OCI-LY3 (cell line): ENCODE data around the gene DLX3.

ENCODE experiments used
- H2AFZ ChIP-seq: fragments of 200-600, 300-600 bp; shearing (Covaris generic); 2 replicates; pipeline ENCODE4 v1.6.0; 2014; ENCODE audit warnings: antibody characterized with exemption, low read depth, low read length
- H3K27ac ChIP-seq: fragments of 200-600, 300-600 bp; sonication (generic); 2 replicates; pipeline ENCODE4 v1.5.1; 2014; ENCODE audit warnings: mild to moderate bottlenecking, low read length, moderate library complexity, mixed read lengths
- H3K27me3 ChIP-seq: fragments of 200-600, 300-600 bp; sonication (generic); 2 replicates; pipeline ENCODE4 v1.6.1; 2014; ENCODE audit warnings: low read depth, low read length, mixed read lengths
- H3K36me3 ChIP-seq: fragments of 200-600, 300-600 bp; sonication (generic); replicated peaks from 2 replicates; pipeline ENCODE3; 2014; ENCODE audit warnings: low read depth, low read length, mixed read lengths
- H3K4me1 ChIP-seq: fragments of 300-600, 200-600 bp; sonication (generic); 2 replicates; pipeline ENCODE4 v1.6.1; 2014; ENCODE audit warnings: low read length, mixed read lengths
- H3K4me2 ChIP-seq: fragments of 200-600, 300-600 bp; sonication (generic); 2 replicates; pipeline ENCODE4 v1.6.1; 2014; ENCODE audit warnings: low read length, mixed read lengths
- H3K4me3 ChIP-seq: fragments of 300-600, 200-600 bp; sonication (generic); 2 replicates; pipeline ENCODE4 v1.5.1; 2014; ENCODE audit warnings: antibody characterized with exemption, mild to moderate bottlenecking, low read length, moderate library complexity
- H3K79me2 ChIP-seq: fragments of 300-600, 200-600 bp; shearing (Covaris generic); 2 replicates; pipeline ENCODE4 v1.6.1; 2014; ENCODE audit warnings: mild to moderate bottlenecking, low read length, mixed read lengths
- H3K9ac ChIP-seq: fragments of 300-600, 200-600 bp; shearing (Covaris generic); 2 replicates; pipeline ENCODE4 v1.6.0; 2014; ENCODE audit warnings: mild to moderate bottlenecking, low read length, moderate library complexity
- H3K9me3 ChIP-seq: fragments of 200-600, 300-600 bp; shearing (Covaris generic); 2 replicates; pipeline ENCODE4 v1.6.1; 2014; ENCODE audit warnings: low read length, mixed read lengths; ENCODE audit not compliant: insufficient read depth
- H4K20me1 ChIP-seq: fragments of 200-600, 300-600 bp; sonication (generic); 2 replicates; pipeline ENCODE4 v1.6.1; 2016; ENCODE audit warnings: low read length, mixed read lengths; ENCODE audit not compliant: insufficient read depth
- CTCF ChIP-seq: fragments of 200-600, 300-600 bp; sonication (generic); IDR thresholded peaks from 2 replicates; pipeline ENCODE4 v1.5.1; 2014; ENCODE audit warnings: antibody characterized with exemption, low read length, low read depth
- EZH2phosphoT487 ChIP-seq: fragments of 200-600 bp; shearing (Covaris generic); IDR thresholded peaks from 2 replicates; pipeline ENCODE4 v1.6.1; 2018; ENCODE audit warnings: antibody characterized with exemption, mixed run types, low read depth

The DLX3 gene

DNA sequence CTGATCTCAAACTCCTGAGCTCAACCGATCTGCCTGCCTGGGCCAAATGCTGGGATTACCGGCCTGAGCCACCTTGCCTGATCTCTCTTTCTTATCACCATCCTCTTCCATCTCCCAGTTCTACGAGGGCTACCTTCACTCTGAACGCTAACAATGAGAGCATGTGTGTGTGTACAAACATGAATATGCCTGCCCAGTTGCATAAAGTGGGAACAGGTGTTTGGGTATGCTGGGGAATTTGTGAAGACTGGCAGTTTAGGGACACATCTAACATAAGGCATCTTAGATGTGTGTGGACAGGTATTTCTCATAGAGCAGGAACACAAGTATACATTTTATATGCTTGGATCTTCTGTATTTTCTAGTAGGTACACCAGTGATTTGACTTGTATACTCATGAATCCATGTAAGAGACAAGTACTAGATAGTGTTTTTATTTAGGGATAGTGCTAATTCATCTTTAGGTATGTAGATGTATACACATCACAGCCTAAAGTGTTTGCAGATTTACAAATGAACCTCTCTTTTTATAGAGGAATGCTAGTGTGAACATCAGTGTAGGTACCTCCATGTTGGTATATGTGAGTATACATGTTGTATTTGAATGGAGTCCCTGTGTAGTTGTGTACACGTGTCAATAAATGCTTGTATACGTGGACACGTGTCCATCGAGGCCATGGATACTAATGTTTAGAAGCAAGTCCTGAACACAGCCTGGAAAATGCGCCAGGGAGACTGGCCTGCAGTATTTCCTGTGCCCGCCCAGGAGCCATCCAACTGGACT is 27.2 kb downstream of the DLX3 start:
- Histone ChIP-seq H3K36me3 (no peaks in the 10 kb centered on the region), H3K9ac (peak overlapping the region; percentile 98), H3K4me1 (peaks cover 6% of the 10 kb centered on the region; the same call in 1 of the 2 replicates), H3K9me3 (no peaks in the 10 kb centered on the region), H3K4me2 (peak overlapping the region; percentile 92), H4K20me1 (no peaks in the 10 kb centered on the region), H3K79me2 (no peaks in the 10 kb centered on the region), H2AFZ (peak overlapping the region; percentile 90), H3K4me3 (peak overlapping the region; percentile 97), H3K27me3 (peaks cover 10% of the 10 kb centered on the region), H3K27ac (no peak overlapping the region)
- TF ChIP-seq CTCF (no peak), EZH2phosphoT487 (no peak)

DNA sequence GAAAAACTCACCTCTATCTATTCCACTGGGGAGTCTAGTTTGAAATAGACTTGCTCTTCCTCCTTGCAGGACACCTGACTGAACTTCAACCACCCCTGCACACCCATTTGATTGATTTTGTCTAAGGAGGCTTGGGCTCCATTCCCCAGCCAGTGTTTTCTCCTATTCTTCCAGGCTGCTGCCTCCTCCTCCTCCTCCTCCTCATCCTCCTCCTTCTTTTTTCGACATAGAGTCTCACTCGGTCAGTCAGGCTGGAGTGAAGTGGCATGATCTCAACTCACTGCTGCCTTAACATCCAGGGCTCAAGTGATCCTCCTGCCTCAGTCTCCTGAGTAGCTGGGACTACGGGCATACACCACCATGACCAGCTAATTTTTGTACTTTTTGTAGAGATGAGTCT is 27.8 kb downstream of the DLX3 start:
- TF ChIP-seq CTCF (no peak), EZH2phosphoT487 (no peak)
- peaks cover 10% of the 10 kb centered on the region for H3K27me3 ChIP-seq
- H3K4me2 ChIP-seq: no peak overlapping the region
- no peak overlapping the region for H3K4me3 ChIP-seq
- no peaks in the 10 kb centered on the region for H3K79me2 ChIP-seq
- H2AFZ ChIP-seq: no peak overlapping the region
- H3K9me3 ChIP-seq: no peaks in the 10 kb centered on the region
- no peak overlapping the region for H3K27ac ChIP-seq
- H4K20me1 ChIP-seq: no peaks in the 10 kb centered on the region
- no peak overlapping the region for H3K9ac ChIP-seq
- H3K4me1 ChIP-seq: peaks cover 11% of the 10 kb centered on the region
- H3K36me3 ChIP-seq: no peaks in the 10 kb centered on the region

DNA sequence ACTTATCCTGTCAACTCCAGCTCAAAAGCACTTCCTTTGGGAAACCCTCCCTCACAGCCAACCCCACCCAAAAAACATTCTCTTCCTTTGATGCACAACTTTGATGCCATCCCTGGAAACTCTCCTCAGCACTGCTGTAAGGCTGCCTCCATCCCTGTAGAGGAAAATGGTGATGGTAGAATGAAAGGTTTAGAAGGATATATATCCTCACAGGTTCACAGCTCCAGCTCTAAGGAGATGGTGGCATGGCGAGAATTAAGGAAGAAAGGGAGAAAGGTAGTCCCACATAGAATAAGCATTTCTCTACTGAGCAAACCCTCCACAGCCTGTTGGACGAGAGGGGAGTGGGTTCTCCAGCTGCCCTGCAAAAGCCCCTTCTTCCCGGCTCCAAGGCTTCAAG is 28.3 kb downstream of the DLX3 start:
- Histone ChIP-seq H3K4me2 (no peak overlapping the region), H3K4me1 (peaks cover 11% of the 10 kb centered on the region), H3K4me3 (no peak overlapping the region), H3K27ac (no peak overlapping the region), H4K20me1 (no peaks in the 10 kb centered on the region), H3K79me2 (no peaks in the 10 kb centered on the region), H3K9ac (no peak overlapping the region), H3K27me3 (peaks cover 10% of the 10 kb centered on the region), H3K36me3 (no peaks in the 10 kb centered on the region), H2AFZ (no peak overlapping the region), H3K9me3 (no peaks in the 10 kb centered on the region)
- TF ChIP-seq CTCF (no peak), EZH2phosphoT487 (no peak)

DNA sequence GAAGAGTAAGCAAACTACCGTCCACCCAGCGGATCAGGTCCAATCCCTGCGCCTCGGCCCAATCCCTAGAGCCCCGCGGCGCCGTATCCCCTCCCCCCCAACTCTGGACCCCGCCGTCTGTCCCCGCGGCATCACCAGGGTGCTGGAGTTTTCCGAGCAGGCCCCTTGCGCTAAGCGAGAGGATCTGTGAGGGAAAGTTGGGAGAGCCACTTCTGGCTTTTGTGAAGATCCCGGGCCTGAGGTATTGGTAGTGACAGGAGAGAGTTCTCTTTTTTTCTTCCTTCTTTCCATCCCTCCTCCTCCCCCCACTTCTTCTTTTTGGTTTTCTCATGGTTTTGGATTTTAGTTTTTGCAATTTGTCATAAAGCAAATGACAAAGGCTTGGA is 29.5 kb downstream of the DLX3 start:
- TF ChIP-seq EZH2phosphoT487: no peak
- TF ChIP-seq CTCF: no peak
- Histone ChIP-seq H3K27me3 (peaks cover 10% of the 10 kb centered on the region), H3K4me3 (no peak overlapping the region)

More for the DNA sequence above, 29.5 kb downstream of the DLX3 start:
- H3K9ac ChIP-seq: no peak overlapping the region
- no peak overlapping the region for H2AFZ ChIP-seq
- H3K9me3 ChIP-seq: no peaks in the 10 kb centered on the region
- no peaks in the 10 kb centered on the region for H4K20me1 ChIP-seq
- no peaks in the 10 kb centered on the region for H3K79me2 ChIP-seq
- no peaks in the 10 kb centered on the region for H3K36me3 ChIP-seq
- no peak overlapping the region for H3K4me2 ChIP-seq
- no peak overlapping the region for H3K27ac ChIP-seq
- peaks cover 11% of the 10 kb centered on the region for H3K4me1 ChIP-seq
